HEK293 (cell line): ENCODE data around the gene MSL3B.

Source experiments
- CTCF ChIA-PET: fragments of 350-600 bp; formaldehyde crosslinking; extraction: SDS; loops from one replicate; lab custom pipeline; 2021; ENCODE audit warnings: antibody characterized with exemption; lab: Yijun Ruan, JAX
- POLR2A ChIA-PET: fragments of 300-600 bp; formaldehyde crosslinking; extraction: SDS; loops from one replicate; lab custom pipeline; 2020; ENCODE audit warnings: antibody characterized with exemption, inconsistent platforms; lab: Yijun Ruan, JAX
- H3K27ac ChIP-seq: fragments of 200-500 bp; sonication (Bioruptor generic); 2 replicates; pipeline ENCODE4 v1.5.1; 2014; ENCODE audit warnings: low read depth, low read length, control low read depth, inconsistent platforms; ENCODE audit errors: extremely low read depth
- H3K36me3 ChIP-seq, 2 experiments: fragments of 200-500 bp in 1 of 2; sonication (Bioruptor generic) in 1 of 2; 1 replicate in 1 of 2; 2 replicates in 1 of 2; pipeline ENCODE4 v1.5.1; 2014 to 2017; ENCODE audit warnings: inconsistent platforms in 2 of 2, low read length in 2 of 2; ENCODE audit not compliant: control insufficient read depth in 2 of 2, insufficient read depth in 1 of 2
- H3K4me1 ChIP-seq: fragments of 200-500 bp; sonication (Bioruptor generic); 2 replicates; pipeline ENCODE4 v1.5.1; 2014; ENCODE audit warnings: mild to moderate bottlenecking, low read length, inconsistent platforms; ENCODE audit not compliant: control insufficient read depth, insufficient read depth
- H3K4me3 ChIP-seq: 2 replicates; pipeline ENCODE4 v1.5.1; 2011; ENCODE audit warnings: low read depth, mild to moderate bottlenecking, control low read depth, low read length, moderate library complexity
- H3K9me3 ChIP-seq: fragments of 200-500 bp; sonication (Bioruptor generic); 2 replicates; pipeline ENCODE4 v1.5.1; 2014; ENCODE audit warnings: low read depth, low read length, inconsistent platforms; ENCODE audit not compliant: control insufficient read depth, insufficient read depth
- EGR2 ChIP-seq: fragments of 450-650 bp; formaldehyde crosslinking; IDR thresholded peaks from 2 replicates; pipeline ENCODE4 v1.5.1; 2016; ENCODE audit warnings: low read depth, missing biosample characterization, missing genetic modification characterization
- HOXA7 ChIP-seq: sonication (generic); formaldehyde crosslinking; IDR thresholded peaks from 2 replicates; pipeline ENCODE4 v1.8.1; 2022; ENCODE audit warnings: missing genetic modification reagents, borderline replicate concordance
- KLF9 ChIP-seq: fragments of 450-650 bp; formaldehyde crosslinking; IDR thresholded peaks from 2 replicates; pipeline ENCODE4 v1.5.1; 2016; ENCODE audit warnings: missing biosample characterization, missing genetic modification characterization, low read depth
- REPIN1 ChIP-seq: fragments of 450-650 bp; formaldehyde crosslinking; IDR thresholded peaks from 2 replicates; pipeline ENCODE4 v1.5.1; 2017; ENCODE audit warnings: missing biosample characterization, missing genetic modification characterization, low read depth
- SP3 ChIP-seq: fragments of 450-650 bp; formaldehyde crosslinking; IDR thresholded peaks from 2 replicates; pipeline ENCODE4 v1.5.1; 2016; ENCODE audit warnings: missing biosample characterization, missing genetic modification characterization
- ZBTB1 ChIP-seq: fragments of 450-650 bp; formaldehyde crosslinking; IDR thresholded peaks from 2 replicates; pipeline ENCODE4 v1.5.1; 2016; ENCODE audit warnings: missing biosample characterization, missing genetic modification characterization
- ZBTB20 ChIP-seq: fragments of 450-650 bp; formaldehyde crosslinking; IDR thresholded peaks from 2 replicates; pipeline ENCODE4 v1.5.1; 2016; ENCODE audit warnings: missing biosample characterization, missing genetic modification characterization
- ZBTB21 ChIP-seq: fragments of 450-650 bp; formaldehyde crosslinking; IDR thresholded peaks from 2 replicates; pipeline ENCODE4 v1.5.1; 2017; ENCODE audit warnings: missing biosample characterization, missing genetic modification characterization
- ZBTB7A ChIP-seq: fragments of 450-650 bp; formaldehyde crosslinking; IDR thresholded peaks from 2 replicates; pipeline ENCODE4 v1.5.1; 2016; ENCODE audit warnings: low read depth, missing biosample characterization, missing genetic modification characterization
- ZBTB8A ChIP-seq: fragments of 450-650 bp; formaldehyde crosslinking; IDR thresholded peaks from 2 replicates; pipeline ENCODE4 v1.5.1; 2016; ENCODE audit warnings: missing biosample characterization, missing genetic modification characterization
- ZNF138 ChIP-seq: fragments of 450-650 bp; formaldehyde crosslinking; IDR thresholded peaks from 2 replicates; pipeline ENCODE4 v1.5.1; 2016; ENCODE audit warnings: missing biosample characterization, missing genetic modification characterization, borderline replicate concordance
- ZNF202 ChIP-seq: fragments of 450-650 bp; formaldehyde crosslinking; IDR thresholded peaks from 2 replicates; pipeline ENCODE4 v1.5.1; 2016; ENCODE audit warnings: missing biosample characterization, missing genetic modification characterization, borderline replicate concordance
- ZNF239 ChIP-seq: fragments of 450-650 bp; formaldehyde crosslinking; IDR thresholded peaks from 2 replicates; pipeline ENCODE4 v1.5.1; 2016; ENCODE audit warnings: missing biosample characterization, missing genetic modification characterization
- ZNF362 ChIP-seq: fragments of 450-650 bp; formaldehyde crosslinking; IDR thresholded peaks from 2 replicates; pipeline ENCODE4 v1.5.1; 2016; ENCODE audit warnings: missing biosample characterization, missing genetic modification characterization
- ZNF423 ChIP-seq: fragments of 450-650 bp; formaldehyde crosslinking; IDR thresholded peaks from 2 replicates; pipeline ENCODE4 v1.5.1; 2016; ENCODE audit warnings: missing biosample characterization, missing genetic modification characterization
- ZNF433 ChIP-seq: fragments of 450-650 bp; formaldehyde crosslinking; IDR thresholded peaks from 2 replicates; pipeline ENCODE4 v1.5.1; 2016; ENCODE audit warnings: missing biosample characterization, missing genetic modification characterization, low read depth
- ZNF501 ChIP-seq: fragments of 450-650 bp; formaldehyde crosslinking; IDR thresholded peaks from 2 replicates; pipeline ENCODE4 v1.5.1; 2016; ENCODE audit warnings: missing biosample characterization, missing genetic modification characterization
- ZNF544 ChIP-seq: fragments of 450-650 bp; formaldehyde crosslinking; IDR thresholded peaks from 2 replicates; pipeline ENCODE4 v1.5.0; 2017; ENCODE audit warnings: missing biosample characterization, missing genetic modification characterization
- ZNF596 ChIP-seq: fragments of 450-650 bp; IDR thresholded peaks from 2 replicates; pipeline ENCODE4 v1.5.0; 2018; ENCODE audit warnings: missing biosample characterization, mild to moderate bottlenecking, missing genetic modification characterization, moderate library complexity
- ZNF610 ChIP-seq: fragments of 450-650 bp; formaldehyde crosslinking; IDR thresholded peaks from 2 replicates; pipeline ENCODE4 v1.5.1; 2016; ENCODE audit warnings: missing biosample characterization, missing genetic modification characterization, borderline replicate concordance
- ZNF791 ChIP-seq: fragments of 450-650 bp; formaldehyde crosslinking; IDR thresholded peaks from 2 replicates; pipeline ENCODE4 v1.5.1; 2016; ENCODE audit warnings: missing biosample characterization, missing genetic modification characterization
- TF ChIP-seq, protein P1 (sequence below): fragments of 450-650 bp; formaldehyde crosslinking; IDR thresholded peaks from 2 replicates; pipeline ENCODE4 v1.5.1; 2016; ENCODE audit warnings: missing biosample characterization, missing genetic modification characterization
- TF ChIP-seq, protein P2 (sequence below): fragments of 450-650 bp; IDR thresholded peaks from 2 replicates; pipeline ENCODE4 v1.5.1; 2018; ENCODE audit warnings: missing biosample characterization, mild to moderate bottlenecking, missing genetic modification characterization

The MSL3B gene

GRCh38 chr2:233819884-233820773, 48.1 kb downstream of the MSL3B start (continued):
- TF ChIP-seq ZNF362 (tag by site-specific recombination), result no peak
- no peak for TF ChIP-seq ZBTB7A (tag by site-specific recombination)

DNA sequence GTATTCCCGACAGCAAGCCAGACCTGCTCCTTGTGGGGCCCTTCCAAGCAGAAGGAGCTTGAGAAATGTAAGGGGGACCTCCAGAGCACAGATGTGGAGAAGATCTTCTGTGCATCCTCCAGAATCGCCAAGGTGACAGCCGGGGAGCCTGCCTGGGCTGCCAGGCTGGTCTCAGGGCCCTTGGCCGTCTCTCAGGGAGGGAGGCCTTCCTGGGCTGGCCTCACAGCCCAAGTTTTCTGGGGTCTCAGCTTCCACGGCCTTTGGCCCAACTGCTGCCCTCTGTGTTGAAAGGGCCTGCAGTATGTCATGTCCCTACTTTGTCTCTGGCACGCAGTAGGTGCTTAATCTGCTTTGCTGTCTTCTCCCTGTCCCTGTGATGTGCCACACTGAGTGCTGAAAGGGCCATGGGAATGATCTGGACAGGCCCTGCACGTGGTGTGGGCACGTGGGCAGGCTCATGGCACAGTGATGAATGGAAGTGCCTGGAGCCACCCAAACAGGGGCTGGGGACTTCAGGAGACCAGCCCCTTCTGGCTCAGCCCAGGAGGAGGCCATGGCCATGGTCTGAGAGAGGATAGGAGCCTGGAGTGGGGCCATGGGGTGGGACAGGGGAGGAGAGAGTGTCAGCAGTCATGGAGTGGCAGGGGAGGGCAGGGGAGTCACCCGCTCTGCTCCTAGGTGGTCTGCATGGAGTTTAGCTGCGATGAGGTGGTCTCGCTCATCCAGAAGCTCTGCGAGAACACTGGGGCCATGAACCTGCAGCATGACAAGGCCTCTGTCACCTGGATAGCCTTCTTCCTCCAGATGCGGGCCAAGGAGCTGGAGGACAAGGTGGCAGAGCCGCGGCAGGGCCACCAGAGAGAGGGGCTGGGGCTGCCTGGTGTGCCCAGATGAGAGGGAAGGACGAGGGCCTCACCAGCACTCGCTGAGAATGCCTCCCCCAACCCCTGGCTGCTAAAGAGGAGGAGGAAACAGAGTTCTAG, 49.3 kb downstream of the MSL3B start:
- Histone ChIP-seq H3K4me1 (peaks cover 5% of the 10 kb centered on the region; the same call in 1 of the 2 replicates), H3K27ac (no peak overlapping the region), H3K4me3 (no peak overlapping the region), H3K9me3 (no peaks in the 10 kb centered on the region), H3K36me3 (no peaks in the 10 kb centered on the region)
- TF ChIP-seq KLF9 (tag by site-specific recombination), result no peak
- TF ChIP-seq, protein P1, sequence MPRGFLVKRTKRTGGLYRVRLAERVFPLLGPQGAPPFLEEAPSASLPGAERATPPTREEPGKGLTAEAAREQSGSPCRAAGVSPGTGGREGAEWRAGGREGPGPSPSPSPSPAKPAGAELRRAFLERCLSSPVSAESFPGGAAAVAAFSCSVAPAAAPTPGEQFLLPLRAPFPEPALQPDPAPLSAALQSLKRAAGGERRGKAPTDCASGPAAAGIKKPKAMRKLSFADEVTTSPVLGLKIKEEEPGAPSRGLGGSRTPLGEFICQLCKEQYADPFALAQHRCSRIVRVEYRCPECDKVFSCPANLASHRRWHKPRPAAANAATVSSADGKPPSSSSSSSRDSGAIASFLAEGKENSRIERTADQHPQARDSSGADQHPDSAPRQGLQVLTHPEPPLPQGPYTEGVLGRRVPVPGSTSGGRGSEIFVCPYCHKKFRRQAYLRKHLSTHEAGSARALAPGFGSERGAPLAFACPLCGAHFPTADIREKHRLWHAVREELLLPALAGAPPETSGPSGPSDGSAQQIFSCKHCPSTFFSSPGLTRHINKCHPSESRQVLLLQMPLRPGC (tag by site-specific recombination), result no peak
- TF ChIP-seq ZBTB20 (tag by site-specific recombination), result no peak
- TF ChIP-seq ZNF501 (tag by site-specific recombination), result no peak
- no peak for TF ChIP-seq ZNF362 (tag by site-specific recombination)
- no peak for TF ChIP-seq ZBTB1 (tag by site-specific recombination)
- no peak for TF ChIP-seq ZNF596 (tag by site-specific recombination)
- ChIA-PET CTCF (no interaction called here), POLR2A (no interaction called here)

DNA sequence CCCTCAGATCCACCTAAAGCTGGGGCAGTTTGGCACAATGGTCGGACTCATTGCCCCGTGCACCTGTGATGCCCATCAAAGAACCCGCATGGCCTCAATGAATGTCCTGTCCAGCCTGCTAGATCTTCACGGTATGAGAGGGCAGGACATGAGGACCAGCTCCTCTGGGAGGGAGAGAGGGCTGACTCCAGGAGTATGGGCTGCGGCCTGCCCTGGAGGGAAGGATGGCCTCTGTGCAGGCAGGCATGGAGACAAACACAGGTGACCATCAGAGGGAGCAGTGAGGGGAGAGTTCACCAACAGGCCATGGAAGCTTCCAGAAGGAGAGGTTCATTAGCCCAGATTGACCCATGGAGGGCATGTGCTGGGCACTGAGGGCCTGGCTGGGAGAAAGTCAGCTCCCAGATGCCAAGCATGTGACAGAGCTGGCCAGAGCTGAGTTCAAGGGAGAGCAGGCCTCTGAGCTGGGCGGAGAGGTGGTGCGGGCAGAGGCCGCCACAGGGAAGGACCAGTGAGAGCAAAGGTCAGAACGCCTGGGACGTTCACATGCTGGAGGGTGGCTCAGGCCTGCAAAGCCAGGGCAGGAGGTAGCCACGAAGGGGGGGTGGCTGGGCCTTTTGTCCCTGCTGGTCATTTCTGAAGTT, 50.1 kb downstream of the MSL3B start:
- no peak overlapping the region for H3K27ac ChIP-seq
- no peak overlapping the region for H3K4me3 ChIP-seq
- ChIA-PET CTCF (interaction anchor here (1.1 kb wide), 1 partner anchor 765 kb away, joined by 3 read pairs; no protein-coding TSS in a partner anchor), POLR2A (no interaction called here)
- no peaks in the 10 kb centered on the region for H3K9me3 ChIP-seq
- no peaks in the 10 kb centered on the region for H3K36me3 ChIP-seq
- H3K4me1 ChIP-seq, result peaks cover 5% of the 10 kb centered on the region; the same call in 1 of the 2 replicates
- TF ChIP-seq ZNF610 (tag by site-specific recombination), result no peak
- TF ChIP-seq REPIN1, result no peak
- no peak for TF ChIP-seq ZNF239
- TF ChIP-seq EGR2 (tag by site-specific recombination), result no peak
- TF ChIP-seq SP3 (tag by site-specific recombination), result no peak
- no peak for TF ChIP-seq ZBTB8A (tag by site-specific recombination)
- TF ChIP-seq ZNF544 (tag by site-specific recombination), result no peak
- TF ChIP-seq HOXA7 (CRISPR knock-in tag), result no peak
- no peak for TF ChIP-seq ZNF138
- TF ChIP-seq ZNF791 (tag by site-specific recombination), result no peak
- TF ChIP-seq ZNF202 (tag by site-specific recombination), result no peak
- TF ChIP-seq, protein P2, sequence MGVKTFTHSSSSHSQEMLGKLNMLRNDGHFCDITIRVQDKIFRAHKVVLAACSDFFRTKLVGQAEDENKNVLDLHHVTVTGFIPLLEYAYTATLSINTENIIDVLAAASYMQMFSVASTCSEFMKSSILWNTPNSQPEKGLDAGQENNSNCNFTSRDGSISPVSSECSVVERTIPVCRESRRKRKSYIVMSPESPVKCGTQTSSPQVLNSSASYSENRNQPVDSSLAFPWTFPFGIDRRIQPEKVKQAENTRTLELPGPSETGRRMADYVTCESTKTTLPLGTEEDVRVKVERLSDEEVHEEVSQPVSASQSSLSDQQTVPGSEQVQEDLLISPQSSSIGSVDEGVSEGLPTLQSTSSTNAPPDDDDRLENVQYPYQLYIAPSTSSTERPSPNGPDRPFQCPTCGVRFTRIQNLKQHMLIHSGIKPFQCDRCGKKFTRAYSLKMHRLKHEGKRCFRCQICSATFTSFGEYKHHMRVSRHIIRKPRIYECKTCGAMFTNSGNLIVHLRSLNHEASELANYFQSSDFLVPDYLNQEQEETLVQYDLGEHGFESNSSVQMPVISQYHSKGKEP (tag by site-specific recombination), result no peak
- no peak for TF ChIP-seq ZNF433 (tag by site-specific recombination)
- no peak for TF ChIP-seq ZBTB21 (tag by site-specific recombination)
- TF ChIP-seq ZNF423, result no peak
